ENCODE data around the gene GRIP1. TPM values are rescaled to one million over a fixed set of nuclear protein-coding genes. Genes with fewer than 3 reads are reported as not detected.

Gene GRIP1
- total and polyA plus RNA-seq, 2 of the 4 experiments (the other 2 are of a cell fraction), result under 0.01 to 0.07 TPM

DNA sequence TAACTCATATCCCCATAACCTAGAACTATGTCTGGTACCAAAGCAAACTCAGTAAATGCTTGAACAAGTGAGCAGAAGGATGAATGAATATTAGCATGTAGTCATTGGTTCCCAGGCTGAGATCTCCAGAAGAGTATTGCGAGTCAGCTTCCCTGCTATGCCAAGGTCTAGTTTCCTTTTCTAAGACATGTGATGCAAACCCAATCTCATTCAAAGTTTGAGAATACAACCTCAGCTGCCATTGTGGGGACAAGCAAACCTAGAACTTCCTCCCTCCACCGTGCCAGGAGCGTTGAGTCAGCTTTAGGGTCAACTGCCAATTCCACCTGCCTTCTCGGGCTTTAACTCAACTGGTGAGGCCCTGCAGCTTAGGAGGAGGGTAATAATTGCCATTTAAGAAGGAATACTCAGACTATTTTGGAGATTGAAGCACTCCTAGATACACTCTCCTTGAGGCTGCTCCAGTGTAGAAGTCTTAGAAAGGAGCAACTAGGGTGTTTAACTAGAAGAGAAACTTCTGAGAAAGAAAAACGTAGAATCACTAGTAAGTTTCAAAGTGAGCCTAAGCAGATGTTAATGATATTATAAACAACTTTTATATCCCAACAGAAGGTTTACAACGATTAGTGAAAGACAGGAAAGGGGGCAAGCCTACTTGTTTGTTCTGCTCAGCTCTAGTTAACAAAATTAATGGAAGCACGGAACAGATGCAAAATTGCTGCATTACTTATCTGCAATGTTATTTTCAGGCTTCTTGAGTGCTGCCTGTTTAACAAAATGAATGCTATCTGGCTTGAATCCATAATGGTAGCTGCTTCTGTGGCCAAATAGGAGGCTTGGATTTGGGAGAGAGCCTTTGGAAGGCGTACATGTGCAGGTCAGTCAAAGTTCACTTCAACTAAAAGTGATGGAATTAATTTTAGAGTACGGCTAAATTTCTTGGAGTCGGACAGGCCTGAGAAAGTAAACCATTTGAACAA lies 279.7 kb downstream of the GRIP1 start:
- H4K20me1 ChIP-seq (ENCODE audit: insufficient read depth, low read length), result no peaks in the 10 kb centered on the region
- TF ChIP-seq CHD1 (IDR thresholded peaks at IDR 0.05; ENCODE audit: low read depth, low read length), result no peak
- TF ChIP-seq USF2 (IDR thresholded peaks at IDR 0.05; ENCODE audit: low read depth, low read length), result peak; percentile 28; the same call in 1 of the 2 replicates
- no peaks in the 10 kb centered on the region for H3K9me3 ChIP-seq (ENCODE audit: control insufficient read depth, insufficient read depth, low read length)
- H3K79me1 ChIP-seq (ENCODE audit: low read depth in 1 of 2, low read length in 2 of 2), result no peaks in the 10 kb centered on the region
- peak overlapping the region; percentile 71; the same call in 1 of the 2 replicates for H3K4me2 ChIP-seq (ENCODE audit: low read depth, low read length)
- POLR2A ChIA-PET (ENCODE audit: unreplicated experiment), result no interaction called here
- in situ Hi-C loops (cut with MboI; ENCODE audit: low sequenced_read_pairs) (no loop called here), dilution Hi-C loops (cut with HindIII; ENCODE audit: low sequenced_read_pairs, unreplicated experiment) (no loop called here), intact Hi-C loops (cut with micrococcal nuclease) (no loop called here)
- no peak overlapping the region for H2BK15ac ChIP-seq (ENCODE audit: low read depth, low read length)
- H2AK5ac ChIP-seq (ENCODE audit: low read depth, low read length), result no peak overlapping the region
- no peaks in the 10 kb centered on the region for H3K36me3 ChIP-seq (ENCODE audit: control insufficient read depth, insufficient read depth, low read length)
- H2BK5ac ChIP-seq (ENCODE audit: low read depth, low read length, poor library complexity, severe bottlenecking), result no peak overlapping the region
- H3K9ac ChIP-seq (ENCODE audit: low read depth, low read length), result no peak overlapping the region
- CTCF ChIA-PET, result interaction anchor here (1.3 kb wide), 1 partner anchor 9 kb away, joined by 5 read pairs; no protein-coding TSS in a partner anchor
- H3K9me1 ChIP-seq (ENCODE audit: insufficient read depth, low read length), result peaks cover 6% of the 10 kb centered on the region
- no peak overlapping the region for H4K5ac ChIP-seq (ENCODE audit: low read depth, low read length)
- H2BK120ac ChIP-seq (ENCODE audit: low read depth, low read length), result no peak overlapping the region
- no TSS peak for BruUV-seq (replicated peaks)
- ATAC-seq (ENCODE audit: low read depth), result peak; percentile 35
- H3K27me3 ChIP-seq (ENCODE audit: control insufficient read depth, insufficient read depth, low read length), result no peaks in the 10 kb centered on the region
- no peak overlapping the region for H2BK20ac ChIP-seq (ENCODE audit: low read depth, low read length)
- H3K23ac ChIP-seq (ENCODE audit: low read depth, low read length), result no peak overlapping the region
- no peak overlapping the region for H3K18ac ChIP-seq (ENCODE audit: low read depth, low read length)
- H3K56ac ChIP-seq (ENCODE audit: extremely low read depth, insufficient read depth, low read length), result no peak overlapping the region
- no peak overlapping the region for H3K27ac ChIP-seq (ENCODE audit: insufficient read depth, low read length)
- H3K14ac ChIP-seq (replicated peaks; ENCODE audit: low read depth, low read length), result no peak overlapping the region
- no peak overlapping the region for H4K8ac ChIP-seq (ENCODE audit: low read depth in 2 of 2, low read length in 2 of 2)
- H3K4ac ChIP-seq (ENCODE audit: low read depth, low read length), result no peak overlapping the region
- H3K4me3 ChIP-seq (ENCODE audit: insufficient read depth, low read depth, low read length), result no peak overlapping the region
- H3K4me1 ChIP-seq (ENCODE audit: control insufficient read depth, insufficient read depth, low read length), result peaks cover 5% of the 10 kb centered on the region; the same call in 1 of the 2 replicates
- WGBS, 2 experiments (ENCODE audit: extremely low coverage in 2 of 2, insufficient read length in 1 of 2), result no CpG with 5 or more reads among the region's 10 CpGs
- H2AK9ac ChIP-seq (replicated peaks; ENCODE audit: low read depth, low read length, poor library complexity), result no peak overlapping the region
- DNase-seq, result peak; percentile 60
- H4K91ac ChIP-seq (ENCODE audit: insufficient read depth, low read depth, low read length), result no peak overlapping the region
- H2AFZ ChIP-seq (replicated peaks; ENCODE audit: low read length, poor library complexity), result no peak overlapping the region
